ENCODE measurements around the gene SS18L1.

The SS18L1 gene

GRCh38 chr20:62203378-62204030 is 59.9 kb downstream of the SS18L1 start:
- peak; percentile 7 for DNase-seq (ENCODE audit: low read depth)
- no peak overlapping the region for H3K4me3 ChIP-seq (ENCODE audit: control insufficient read depth, low read depth, low read length)
- TF ChIP-seq CTCF (conservative IDR thresholded peaks at IDR 0.05; ENCODE audit: control insufficient read depth, insufficient read depth, low read depth, low read length): no peak

- no peak for TF ChIP-seq CTCF (conservative IDR thresholded peaks at IDR 0.05; ENCODE audit: control insufficient read depth, insufficient read depth, low read depth, low read length)
- DNase-seq (ENCODE audit: low read depth): no peak
- H3K4me3 ChIP-seq (ENCODE audit: control insufficient read depth, low read depth, low read length): no peak overlapping the region
These were observed 62.2 kb downstream of the SS18L1 start for GRCh38 chr20:62205618-62206387.

GRCh38 chr20:62206388-62206775 is 62.8 kb downstream of the SS18L1 start:
- H3K4me3 ChIP-seq (ENCODE audit: control insufficient read depth, low read depth, low read length): no peak overlapping the region
- no peak for DNase-seq (ENCODE audit: low read depth)
- TF ChIP-seq CTCF (conservative IDR thresholded peaks at IDR 0.05; ENCODE audit: control insufficient read depth, insufficient read depth, low read depth, low read length): no peak

- no peak for TF ChIP-seq CTCF (conservative IDR thresholded peaks at IDR 0.05; ENCODE audit: control insufficient read depth, insufficient read depth, low read depth, low read length)
- DNase-seq (ENCODE audit: low read depth): no peak
- no peak overlapping the region for H3K4me3 ChIP-seq (ENCODE audit: control insufficient read depth, low read depth, low read length)
These were observed 64.7 kb downstream of the SS18L1 start for GRCh38 chr20:62208061-62208794.

- TF ChIP-seq CTCF (conservative IDR thresholded peaks at IDR 0.05; ENCODE audit: control insufficient read depth, insufficient read depth, low read depth, low read length): no peak
- no peak overlapping the region for H3K4me3 ChIP-seq (ENCODE audit: control insufficient read depth, low read depth, low read length)
- peak; percentile 5 for DNase-seq (ENCODE audit: low read depth)
These were observed 65.5 kb downstream of the SS18L1 start for GRCh38 chr20:62208795-62209755.

All from fibroblast of mammary gland (primary cell).